Mucosa of rectum (tissue), 2 donors: ENCODE results near the gene KTI12.

Experiments
- H3K27ac ChIP-seq, 2 donors: one replicate each; pipeline ENCODE4 v1.7.0; 2013; ENCODE audit warnings: inconsistent platforms in 2 of 2, low read depth in 2 of 2, low read length in 2 of 2
- H3K27me3 ChIP-seq, 2 donors: one replicate each; pipeline ENCODE4 v1.7.0; 2013; ENCODE audit warnings: low read length in 2 of 2; ENCODE audit not compliant: control insufficient read depth in 2 of 2, insufficient read depth in 2 of 2
- H3K36me3 ChIP-seq, 2 donors: one replicate each; pipeline ENCODE4 v1.7.0; 2013; ENCODE audit warnings: low read length in 2 of 2; ENCODE audit not compliant: control insufficient read depth in 2 of 2, insufficient read depth in 2 of 2
- H3K4me1 ChIP-seq, 2 donors: one replicate each; pipeline ENCODE4 v1.7.0; 2013; ENCODE audit warnings: low read length in 2 of 2, mild to moderate bottlenecking in 1 of 2; ENCODE audit not compliant: control insufficient read depth in 2 of 2, insufficient read depth in 2 of 2
- H3K4me3 ChIP-seq, 2 donors: one replicate each; pipeline ENCODE4 v1.7.0; 2013; ENCODE audit warnings: low read length in 2 of 2
- H3K9ac ChIP-seq, 2 donors: one replicate each; pipeline ENCODE4 v1.7.0; 2013; ENCODE audit warnings: low read length in 2 of 2, low read depth in 1 of 2, mild to moderate bottlenecking in 1 of 2
- H3K9me3 ChIP-seq, 2 donors: one replicate each; pipeline ENCODE4 v1.7.0; 2013; ENCODE audit warnings: low read length in 2 of 2; ENCODE audit not compliant: control insufficient read depth in 2 of 2
- donor health status: healthy.
- donor health status: Normal muscosa, but diverticular disease.

KTI12 gene

GRCh38 chr1:51990478-51990965 lies 43.1 kb downstream of the KTI12 start, which contains the start of gene RAB3B:
TSS of gene RAB3B (minus strand) at chr1:51990700. CDS start at chr1:51977117, 13,583 bp downstream.
- H3K36me3 ChIP-seq = no peaks in the 10 kb centered on the region
- peaks cover 15 to 22% of the 10 kb centered on the region in 2 donors for H3K27me3 ChIP-seq
- no peak within 1 kb of the TSS for H3K27ac ChIP-seq
- peak within 1 kb of the TSS in 1 of 2 donors; percentile 38 for H3K4me3 ChIP-seq
- H3K4me1 ChIP-seq = no peaks in the 10 kb centered on the region
- no peaks in the 10 kb centered on the region for H3K9me3 ChIP-seq
- H3K9ac ChIP-seq = no peak within 1 kb of the TSS

GRCh38 chr1:51989582-51990477 lies 43.8 kb downstream of the KTI12 start:
- Histone ChIP-seq H3K9me3 (no peaks in the 10 kb centered on the region), H3K4me3 (peak overlapping the region in 1 of 2 donors; percentile 38), H3K9ac (no peak overlapping the region), H3K27me3 (peaks cover 15 to 22% of the 10 kb centered on the region in 2 donors), H3K4me1 (no peaks in the 10 kb centered on the region), H3K36me3 (no peaks in the 10 kb centered on the region), H3K27ac (no peak overlapping the region)

- Histone ChIP-seq H3K27ac (no peak overlapping the region), H3K36me3 (no peaks in the 10 kb centered on the region), H3K27me3 (peaks cover 15 to 22% of the 10 kb centered on the region in 2 donors), H3K4me3 (no peak overlapping the region), H3K9me3 (no peaks in the 10 kb centered on the region), H3K4me1 (no peaks in the 10 kb centered on the region), H3K9ac (no peak overlapping the region)
Observed at GRCh38 chr1:51988254-51988653, 45.4 kb downstream of the KTI12 start.

- no peak overlapping the region for H3K27ac ChIP-seq
- no peaks in the 10 kb centered on the region for H3K36me3 ChIP-seq
- peaks cover 8 to 12% of the 10 kb centered on the region in 2 donors for H3K27me3 ChIP-seq
- H3K9me3 ChIP-seq = no peaks in the 10 kb centered on the region
- no peaks in the 10 kb centered on the region for H3K4me1 ChIP-seq
- no peak overlapping the region for H3K4me3 ChIP-seq
- H3K9ac ChIP-seq = no peak overlapping the region
Observed at GRCh38 chr1:51986718-51987117, 46.9 kb downstream of the KTI12 start.

GRCh38 chr1:51982161-51982560 lies 51.4 kb downstream of the KTI12 start:
- H3K4me1 ChIP-seq = no peaks in the 10 kb centered on the region
- no peaks in the 10 kb centered on the region for H3K36me3 ChIP-seq
- H3K4me3 ChIP-seq = no peak overlapping the region
- H3K9ac ChIP-seq = no peak overlapping the region
- H3K9me3 ChIP-seq = no peaks in the 10 kb centered on the region
- no peak overlapping the region for H3K27ac ChIP-seq
- no peaks in the 10 kb centered on the region for H3K27me3 ChIP-seq
